ENCODE measurements around the gene FBXO33.

Gene FBXO33

GRCh38 chr14:39417014-39417413, 15.2 kb downstream of the FBXO33 start:
- no peak for DNase-seq (ENCODE audit: insufficient read length, low spot score)
- FAIRE-seq: no peak
- TF ChIP-seq POLR2A (IDR thresholded peaks at IDR 0.05; ENCODE audit: low read depth, low read length): no peak

DNA sequence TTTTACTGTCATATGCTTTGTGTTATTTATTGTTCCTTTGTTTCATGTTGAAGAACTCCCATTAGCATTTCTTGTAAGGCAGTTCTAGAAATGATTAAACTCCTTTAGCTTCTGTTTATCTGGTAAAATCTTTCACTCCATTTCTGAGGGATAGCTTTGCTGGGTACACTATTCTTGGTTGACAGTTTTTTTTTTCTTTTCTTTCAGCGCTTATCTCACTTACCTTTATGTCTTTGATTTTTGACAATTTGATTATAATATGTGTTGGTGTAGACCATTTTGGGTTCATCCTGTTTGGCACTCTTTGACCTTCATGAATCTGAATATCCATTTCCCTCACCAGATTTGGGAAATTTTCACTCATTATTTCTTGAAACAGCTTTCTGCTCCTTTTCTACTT, 16.2 kb downstream of the FBXO33 start:
- FAIRE-seq: no peak
- no peak for TF ChIP-seq POLR2A (IDR thresholded peaks at IDR 0.05; ENCODE audit: low read depth, low read length)
- DNase-seq (ENCODE audit: insufficient read length, low spot score): no peak

GRCh38 chr14:39406560-39406959, 25.7 kb downstream of the FBXO33 start:
- no peak for FAIRE-seq
- TF ChIP-seq POLR2A (IDR thresholded peaks at IDR 0.05; ENCODE audit: low read depth, low read length): no peak
- no peak for DNase-seq (ENCODE audit: insufficient read length, low spot score)

- FAIRE-seq (no peak), DNase-seq (ENCODE audit: insufficient read length, low spot score) (no peak)
- no peak for TF ChIP-seq POLR2A (IDR thresholded peaks at IDR 0.05; ENCODE audit: low read depth, low read length)
Measured at GRCh38 chr14:39398382-39398781, 33.9 kb downstream of the FBXO33 start.

GRCh38 chr14:39396448-39396847, 35.8 kb downstream of the FBXO33 start:
- DNase-seq (ENCODE audit: insufficient read length, low spot score) (no peak), FAIRE-seq (no peak)
- TF ChIP-seq POLR2A (IDR thresholded peaks at IDR 0.05; ENCODE audit: low read depth, low read length): no peak

GRCh38 chr14:39395555-39396254, 36.5 kb downstream of the FBXO33 start:
- no peak for FAIRE-seq
- no peak for DNase-seq (ENCODE audit: insufficient read length, low spot score)

GRCh38 chr14:39393289-39393688, 38.9 kb downstream of the FBXO33 start:
- no peak for DNase-seq (ENCODE audit: insufficient read length, low spot score)
- no peak for FAIRE-seq
- no peak for TF ChIP-seq POLR2A (IDR thresholded peaks at IDR 0.05; ENCODE audit: low read depth, low read length)

More at GRCh38 chr14:39395555-39396254, 36.5 kb downstream of the FBXO33 start:
- TF ChIP-seq POLR2A (IDR thresholded peaks at IDR 0.05; ENCODE audit: low read depth, low read length): no peak

- no peak for TF ChIP-seq POLR2A (IDR thresholded peaks at IDR 0.05; ENCODE audit: low read depth, low read length)
- DNase-seq (ENCODE audit: insufficient read length, low spot score) (no peak), FAIRE-seq (no peak)
Measured at GRCh38 chr14:39384177-39384576, 48.1 kb downstream of the FBXO33 start.

GRCh38 chr14:39383741-39384140, 48.5 kb downstream of the FBXO33 start:
- FAIRE-seq (no peak), DNase-seq (ENCODE audit: insufficient read length, low spot score) (no peak)
- no peak for TF ChIP-seq POLR2A (IDR thresholded peaks at IDR 0.05; ENCODE audit: low read depth, low read length)

- FAIRE-seq (no peak), DNase-seq (ENCODE audit: insufficient read length, low spot score) (no peak)
- no peak for TF ChIP-seq POLR2A (IDR thresholded peaks at IDR 0.05; ENCODE audit: low read depth, low read length)
Measured at GRCh38 chr14:39383026-39383660, 49.1 kb downstream of the FBXO33 start.

DNA sequence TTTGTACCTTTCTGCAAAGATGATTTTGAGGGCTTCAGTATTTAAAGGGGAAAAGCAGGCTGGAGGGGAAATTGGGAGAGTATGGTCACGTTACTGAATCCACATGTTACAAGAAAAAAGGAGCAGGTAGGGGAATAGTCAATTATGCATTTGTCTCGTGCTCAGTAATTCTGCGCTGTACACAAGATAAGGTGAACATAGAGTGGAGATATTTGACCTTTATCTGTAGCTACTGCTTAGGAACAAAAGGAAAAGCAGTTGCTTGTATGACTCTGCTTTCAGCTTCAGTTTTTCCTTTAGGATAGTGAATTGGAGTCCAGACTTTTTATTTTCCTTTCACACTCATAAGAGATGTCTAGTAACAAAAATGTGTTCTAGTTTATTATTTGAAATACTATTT, 49.8 kb downstream of the FBXO33 start:
- FAIRE-seq (no peak), DNase-seq (ENCODE audit: insufficient read length, low spot score) (no peak)
- TF ChIP-seq POLR2A (IDR thresholded peaks at IDR 0.05; ENCODE audit: low read depth, low read length): no peak

DNA sequence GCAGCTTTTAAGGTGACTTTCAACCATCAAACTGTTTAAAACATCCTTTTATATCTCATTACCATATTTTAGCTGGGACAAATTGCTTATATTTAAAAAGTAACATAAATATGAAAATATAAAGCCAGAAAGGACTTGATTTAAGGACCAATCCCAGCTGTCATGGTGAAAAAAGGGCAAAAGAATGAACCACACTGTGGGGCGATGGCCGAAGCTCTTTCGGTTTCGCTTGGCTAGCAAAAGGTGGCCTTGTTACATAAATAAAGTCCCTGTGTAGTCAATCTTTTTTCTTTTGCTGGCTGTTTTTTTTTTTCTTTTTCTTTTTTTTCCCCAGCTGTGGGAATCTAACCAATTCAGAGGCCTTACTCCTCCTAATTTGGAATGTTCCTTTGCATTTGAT, 50.9 kb downstream of the FBXO33 start:
- TF ChIP-seq POLR2A (IDR thresholded peaks at IDR 0.05; ENCODE audit: low read depth, low read length): no peak
- no peak for DNase-seq (ENCODE audit: insufficient read length, low spot score)
- FAIRE-seq: no peak

- FAIRE-seq (peak; percentile 48), DNase-seq (ENCODE audit: insufficient read length, low spot score) (no peak)
- no peak for TF ChIP-seq POLR2A (IDR thresholded peaks at IDR 0.05; ENCODE audit: low read depth, low read length)
Measured at GRCh38 chr14:39376667-39377403, 55.4 kb downstream of the FBXO33 start.

DNA sequence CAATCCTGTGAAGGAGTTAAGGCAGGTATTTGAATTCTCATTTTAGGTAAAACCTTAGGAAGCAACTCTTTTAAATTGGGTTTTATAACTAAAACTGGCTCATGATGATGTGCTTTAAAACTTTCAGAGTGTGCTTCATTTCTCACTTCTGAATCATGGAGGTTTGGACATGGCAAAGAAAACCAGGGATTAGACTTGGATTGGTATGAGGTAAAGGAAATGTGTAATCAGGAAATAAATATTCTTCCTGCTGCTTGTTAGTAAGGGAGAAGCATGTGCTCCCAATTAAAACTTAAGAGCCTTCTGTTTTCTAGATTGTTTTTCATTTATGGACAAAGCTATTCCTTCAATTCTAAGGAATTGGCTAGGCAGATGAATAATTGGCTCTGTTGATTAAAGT, 57.4 kb downstream of the FBXO33 start:
- DNase-seq (ENCODE audit: insufficient read length, low spot score) (no peak), FAIRE-seq (peak; percentile 27)
- no peak for TF ChIP-seq POLR2A (IDR thresholded peaks at IDR 0.05; ENCODE audit: low read depth, low read length)

All from H54 (cell line).